Stimulated activated effector memory CD8-positive, alpha-beta T cell treated with anti-CD3 and anti-CD28 coated beads, Interleukin-12 subunit alpha, Interleukin-12 subunit beta, amount 100 ng/mL, for 72 hours (primary cell): ENCODE measurements around the gene CDC34.

Experiments used
- ATAC-seq: fragments of 150-1000 bp; cut with Tn5 transposase; 2 replicates; pipeline ENCODE4 v1.10.0; 2021
- DNase-seq, 2 donors: peaks; one replicate each; pipeline ENCODE4 v3.0.0; 2021 to 2022; ENCODE audit warnings: low spot score in 2 of 2
- H3K27ac Mint-ChIP-seq: one replicate; pipeline ENCODE4 v1.8.0; 2022; ENCODE audit warnings: mild to moderate bottlenecking, mixed read lengths
- H3K36me3 Mint-ChIP-seq: one replicate; pipeline ENCODE4 v1.8.0; 2022; ENCODE audit warnings: mild to moderate bottlenecking, mixed read lengths
- H3K4me1 Mint-ChIP-seq: one replicate; pipeline ENCODE4 v1.8.0; 2022; ENCODE audit warnings: mixed read lengths
- H3K4me3 Mint-ChIP-seq: one replicate; pipeline ENCODE4 v1.8.0; 2022; ENCODE audit warnings: mild to moderate bottlenecking, mixed read lengths
- H3K9me3 Mint-ChIP-seq: one replicate; pipeline ENCODE4 v1.8.0; 2022; ENCODE audit warnings: mixed read lengths

CDC34 gene

DNA sequence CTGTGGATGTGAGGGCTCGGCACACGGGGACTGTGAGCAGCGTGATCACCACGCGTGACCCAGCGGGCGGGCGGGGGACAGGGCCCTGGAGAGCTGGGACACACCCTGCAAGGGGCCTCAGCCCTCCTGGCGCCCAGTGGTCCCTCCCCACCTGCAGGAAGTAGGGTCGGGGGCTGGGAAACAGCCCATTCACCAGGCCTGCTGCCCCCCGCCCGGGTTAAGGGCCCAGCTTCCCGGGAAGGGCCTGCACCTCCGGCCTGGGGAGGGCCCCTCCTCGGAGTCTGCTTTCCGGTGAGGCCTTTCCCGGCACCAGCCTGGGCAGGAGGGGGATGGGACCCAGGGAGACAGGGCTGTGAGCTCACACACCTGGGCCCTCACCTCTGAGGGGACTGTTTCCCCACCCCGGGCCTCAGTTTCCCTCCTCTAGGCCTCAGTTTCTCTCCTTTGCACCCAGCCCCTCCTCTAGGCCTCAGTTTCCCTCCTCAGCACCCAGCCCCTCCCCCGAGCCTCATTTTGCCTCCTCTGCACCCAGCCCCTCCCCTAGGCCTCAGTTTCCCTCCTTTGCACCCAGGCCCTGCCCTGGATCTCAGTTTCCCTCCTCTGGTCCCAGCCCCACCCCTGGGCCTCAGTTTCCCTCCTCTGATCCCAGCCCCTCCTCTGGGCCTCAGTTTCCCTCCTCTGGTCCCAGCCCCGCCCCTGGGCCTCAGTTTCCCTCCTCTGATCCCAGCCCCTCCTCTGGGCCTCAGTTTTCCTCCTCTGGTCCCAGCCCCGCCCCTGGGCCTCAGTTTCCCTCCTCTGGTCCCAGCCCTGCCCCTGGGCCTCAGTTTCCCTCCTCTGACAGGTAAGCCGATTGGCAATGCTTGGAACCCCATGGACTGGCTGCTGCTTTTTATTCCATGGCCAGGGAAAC lies 37.1 kb upstream of the CDC34 start:
- Mint-ChIP-seq H3K4me3 (no peak overlapping the region), H3K9me3 (no peaks in the 10 kb centered on the region), H3K27ac (peak overlapping the region; percentile 63), H3K4me1 (peaks cover 12% of the 10 kb centered on the region), H3K36me3 (peaks cover 24% of the 10 kb centered on the region)
- no peak for DNase-seq
- ATAC-seq: no peak

- Mint-ChIP-seq H3K27ac (no peak overlapping the region), H3K36me3 (peaks cover 21% of the 10 kb centered on the region), H3K4me3 (no peak overlapping the region), H3K4me1 (peaks cover 12% of the 10 kb centered on the region), H3K9me3 (no peaks in the 10 kb centered on the region)
- no peak for ATAC-seq
- DNase-seq: no peak
These were observed 36.5 kb upstream of the CDC34 start for GRCh38 chr19:495081-495401.

DNA sequence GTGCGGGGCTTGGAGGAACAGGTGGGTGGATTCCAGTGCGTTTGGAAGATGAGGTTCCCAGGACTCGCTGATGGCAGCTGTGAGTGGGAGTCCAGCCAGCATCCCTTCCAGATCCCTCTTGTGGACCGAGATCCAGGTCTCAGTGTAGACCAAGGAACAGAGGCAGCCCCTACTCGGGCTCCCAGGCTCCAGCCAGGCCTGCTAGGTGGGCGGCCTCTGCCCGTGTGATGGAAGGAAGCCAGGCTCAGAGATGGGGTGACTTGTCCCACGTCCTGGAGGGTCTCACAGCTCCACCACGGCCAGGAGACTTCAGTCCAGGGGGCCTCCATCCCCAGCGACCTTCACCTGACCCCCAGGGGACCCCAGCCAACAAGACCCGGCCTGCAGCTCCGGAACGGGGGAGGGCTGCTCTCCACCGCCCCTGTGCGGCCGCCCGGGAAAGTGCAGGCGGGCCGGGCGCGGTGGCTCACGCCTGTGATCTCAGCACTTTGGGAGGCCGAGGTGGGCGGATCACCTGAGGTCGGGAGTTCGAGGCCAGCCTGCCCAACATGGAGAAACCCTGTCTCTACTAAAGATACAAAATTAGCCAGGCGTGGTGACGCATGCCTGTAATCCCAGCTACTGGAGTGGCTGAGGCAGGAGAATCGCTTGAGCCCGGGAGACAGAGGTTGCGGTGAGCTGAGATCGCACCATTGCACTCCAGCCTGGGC lies 36.0 kb upstream of the CDC34 start:
- no peak overlapping the region for H3K4me3 Mint-ChIP-seq
- ATAC-seq (peak; percentile 42), DNase-seq (peak; percentile 65 to 88)
- H3K27ac Mint-ChIP-seq: no peak overlapping the region
- no peaks in the 10 kb centered on the region for H3K9me3 Mint-ChIP-seq
- peaks cover 12% of the 10 kb centered on the region for H3K4me1 Mint-ChIP-seq
- H3K36me3 Mint-ChIP-seq: peaks cover 21% of the 10 kb centered on the region

DNA sequence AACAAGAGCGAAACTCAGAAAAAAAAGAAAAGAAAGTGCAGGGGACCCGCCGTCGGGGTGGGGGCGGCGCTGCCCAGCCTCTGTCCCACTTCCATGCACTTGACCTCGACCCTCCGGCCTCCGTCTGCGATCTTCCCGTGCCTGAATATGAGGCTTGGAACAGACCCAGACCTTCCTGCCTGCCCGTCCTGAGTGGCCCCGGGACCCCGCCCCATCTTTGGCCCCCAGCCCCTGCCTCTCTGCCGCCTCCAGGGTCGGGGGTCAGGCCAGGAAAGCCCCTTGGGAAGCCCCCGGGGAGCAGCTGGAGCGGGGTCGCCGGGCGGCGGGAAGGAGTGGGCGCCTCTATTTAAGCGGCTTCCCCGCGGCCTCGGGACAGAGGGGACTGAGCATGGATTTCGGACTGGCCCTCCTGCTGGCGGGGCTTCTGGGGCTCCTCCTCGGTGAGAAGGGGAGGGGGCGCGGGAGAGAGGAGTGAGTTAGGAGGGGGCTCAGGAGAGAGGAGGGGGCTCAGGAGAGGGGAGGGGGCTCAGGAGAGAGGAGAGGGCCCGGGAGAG lies 35.4 kb upstream of the CDC34 start, which contains the start of gene MADCAM1:
TSS of gene MADCAM1 (plus strand) at position 375 of the 554 bp plus-strand sequence. CDS start at position 389, 14 bp downstream.
- no peaks in the 10 kb centered on the region for H3K9me3 Mint-ChIP-seq
- ATAC-seq (no peak), DNase-seq (no peak)
- no peak within 1 kb of the TSS for H3K4me3 Mint-ChIP-seq
- peaks cover 21% of the 10 kb centered on the region for H3K36me3 Mint-ChIP-seq
- H3K4me1 Mint-ChIP-seq: peaks cover 12% of the 10 kb centered on the region
- no peak within 1 kb of the TSS for H3K27ac Mint-ChIP-seq

GRCh38 chr19:496986-497385 lies 34.6 kb upstream of the CDC34 start:
- DNase-seq (no peak), ATAC-seq (no peak)
- Mint-ChIP-seq H3K4me1 (peaks cover 12% of the 10 kb centered on the region), H3K27ac (no peak overlapping the region), H3K36me3 (peaks cover 21% of the 10 kb centered on the region), H3K9me3 (no peaks in the 10 kb centered on the region), H3K4me3 (no peak overlapping the region)

DNA sequence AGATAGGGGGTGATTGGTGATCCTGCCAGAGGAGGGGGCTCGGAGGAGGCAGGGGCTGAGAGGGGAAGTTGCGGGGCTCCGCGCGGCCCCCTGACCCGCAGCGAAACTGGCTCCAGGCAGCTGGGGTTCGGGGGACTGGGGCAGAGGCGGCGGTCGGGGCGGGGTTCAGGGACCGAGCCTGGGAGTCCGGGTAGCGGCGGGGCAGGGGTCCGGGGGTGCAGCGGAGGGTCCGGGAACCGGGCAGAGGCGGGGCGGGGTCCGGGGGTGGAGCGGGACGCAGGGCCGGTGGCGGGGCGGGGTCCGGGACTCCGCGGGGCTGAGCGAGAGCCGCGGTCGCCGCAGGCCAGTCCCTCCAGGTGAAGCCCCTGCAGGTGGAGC lies 34.1 kb upstream of the CDC34 start:
- H3K9me3 Mint-ChIP-seq: no peaks in the 10 kb centered on the region
- no peak for DNase-seq
- H3K4me3 Mint-ChIP-seq: no peak overlapping the region
- H3K36me3 Mint-ChIP-seq: peaks cover 21% of the 10 kb centered on the region
- peak; percentile 6 for ATAC-seq
- no peak overlapping the region for H3K27ac Mint-ChIP-seq
- H3K4me1 Mint-ChIP-seq: peaks cover 12% of the 10 kb centered on the region

- ATAC-seq (peak; percentile 39), DNase-seq (no peak)
- Mint-ChIP-seq H3K9me3 (no peaks in the 10 kb centered on the region), H3K4me1 (peaks cover 9% of the 10 kb centered on the region), H3K36me3 (peaks cover 18% of the 10 kb centered on the region), H3K27ac (no peak overlapping the region), H3K4me3 (peak overlapping the region; percentile 17)
These were observed 33.6 kb upstream of the CDC34 start for GRCh38 chr19:497869-498510.

DNA sequence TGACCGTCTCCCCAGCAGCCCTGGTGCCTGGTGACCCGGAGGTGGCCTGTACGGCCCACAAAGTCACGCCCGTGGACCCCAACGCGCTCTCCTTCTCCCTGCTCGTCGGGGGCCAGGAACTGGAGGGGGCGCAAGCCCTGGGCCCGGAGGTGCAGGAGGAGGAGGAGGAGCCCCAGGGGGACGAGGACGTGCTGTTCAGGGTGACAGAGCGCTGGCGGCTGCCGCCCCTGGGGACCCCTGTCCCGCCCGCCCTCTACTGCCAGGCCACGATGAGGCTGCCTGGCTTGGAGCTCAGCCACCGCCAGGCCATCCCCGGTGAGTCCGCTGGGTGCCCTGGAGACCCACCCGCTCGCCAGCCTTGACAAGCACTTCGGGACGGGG lies 33.1 kb upstream of the CDC34 start:
- ATAC-seq (peak; percentile 27), DNase-seq (no peak)
- Mint-ChIP-seq H3K36me3 (peaks cover 16% of the 10 kb centered on the region), H3K9me3 (no peaks in the 10 kb centered on the region), H3K27ac (no peak overlapping the region), H3K4me1 (peaks cover 6% of the 10 kb centered on the region), H3K4me3 (peak overlapping the region; percentile 17)

- no peaks in the 10 kb centered on the region for H3K9me3 Mint-ChIP-seq
- ATAC-seq: no peak
- H3K27ac Mint-ChIP-seq: no peak overlapping the region
- H3K4me3 Mint-ChIP-seq: no peak overlapping the region
- peaks cover 16% of the 10 kb centered on the region for H3K36me3 Mint-ChIP-seq
- DNase-seq: no peak
- H3K4me1 Mint-ChIP-seq: no peaks in the 10 kb centered on the region
These were observed 32.5 kb upstream of the CDC34 start for GRCh38 chr19:498977-499623.

DNA sequence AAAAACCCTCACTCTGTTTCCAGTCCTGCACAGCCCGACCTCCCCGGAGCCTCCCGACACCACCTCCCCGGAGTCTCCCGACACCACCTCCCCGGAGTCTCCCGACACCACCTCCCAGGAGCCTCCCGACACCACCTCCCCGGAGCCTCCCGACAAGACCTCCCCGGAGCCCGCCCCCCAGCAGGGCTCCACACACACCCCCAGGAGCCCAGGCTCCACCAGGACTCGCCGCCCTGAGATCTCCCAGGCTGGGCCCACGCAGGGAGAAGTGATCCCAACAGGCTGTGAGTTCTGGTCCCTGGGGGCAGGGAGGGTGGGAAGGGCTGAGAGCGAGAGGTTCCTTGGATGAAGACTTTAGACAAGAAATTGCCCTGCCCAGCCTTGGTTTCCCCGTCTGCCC lies 29.9 kb upstream of the CDC34 start:
- H3K4me3 Mint-ChIP-seq: no peak overlapping the region

GRCh38 chr19:504616-505015 lies 26.9 kb upstream of the CDC34 start:
- ATAC-seq (no peak), DNase-seq (no peak)
- H3K4me1 Mint-ChIP-seq: peaks cover 24% of the 10 kb centered on the region
- H3K36me3 Mint-ChIP-seq: peaks cover 20% of the 10 kb centered on the region
- no peak overlapping the region for H3K4me3 Mint-ChIP-seq
- H3K27ac Mint-ChIP-seq: no peak overlapping the region
- no peaks in the 10 kb centered on the region for H3K9me3 Mint-ChIP-seq

More for the DNA sequence above, 29.9 kb upstream of the CDC34 start:
- Mint-ChIP-seq H3K9me3 (no peaks in the 10 kb centered on the region), H3K4me1 (peaks cover 5% of the 10 kb centered on the region), H3K36me3 (peaks cover 21% of the 10 kb centered on the region), H3K27ac (no peak overlapping the region)
- ATAC-seq (no peak), DNase-seq (no peak)

- DNase-seq (peak; percentile 88 to 98), ATAC-seq (peak; percentile 83)
- Mint-ChIP-seq H3K9me3 (no peaks in the 10 kb centered on the region), H3K4me1 (peaks cover 40% of the 10 kb centered on the region), H3K27ac (peak overlapping the region; percentile 100), H3K36me3 (peaks cover 32% of the 10 kb centered on the region), H3K4me3 (peak overlapping the region; percentile 91)
These were observed 24.9 kb upstream of the CDC34 start for GRCh38 chr19:506404-507285.

GRCh38 chr19:507286-508203 lies 24.0 kb upstream of the CDC34 start, which contains the start of gene TPGS1:
TSS of gene TPGS1 (plus strand) at chr19:507497. CDS start at chr19:507507, 10 bp downstream.
- DNase-seq (peak; percentile 70 to 89), ATAC-seq (peak; percentile 72)
- H3K9me3 Mint-ChIP-seq: no peaks in the 10 kb centered on the region
- peaks cover 32% of the 10 kb centered on the region for H3K36me3 Mint-ChIP-seq
- H3K4me1 Mint-ChIP-seq: peaks cover 44% of the 10 kb centered on the region
- H3K27ac Mint-ChIP-seq: peak within 1 kb of the TSS; percentile 100
- H3K4me3 Mint-ChIP-seq: peak within 1 kb of the TSS; percentile 91
